GM23248 (cell line): Measurements from ENCODE around the gene MSMP.

ENCODE experiments used
- EZH2 ChIP-seq: fragments of 200-600 bp; sonication (generic); IDR thresholded peaks from 2 replicates; pipeline ENCODE4 v1.6.1; 2018; ENCODE audit warnings: antibody characterized with exemption, mild to moderate bottlenecking; ENCODE audit not compliant: insufficient read depth, poor library complexity, severe bottlenecking
- EZH2phosphoT487 ChIP-seq: fragments of 200-600 bp; sonication (generic); IDR thresholded peaks from 2 replicates; pipeline ENCODE4 v1.6.1; 2018; ENCODE audit warnings: antibody characterized with exemption, moderate library complexity, mild to moderate bottlenecking, low read depth; ENCODE audit not compliant: insufficient read depth

- TF ChIP-seq EZH2 (no peak), EZH2phosphoT487 (no peak)
Measured at GRCh38 chr9:35725362-35725761, 28.7 kb downstream of the MSMP start.
